ENCODE measurements around the gene ADA. TPM values are rescaled to one million over a fixed set of nuclear protein-coding genes. Genes with fewer than 3 reads are reported as not detected.
A peak's percentile ranks its signal among the peaks of the same experiment; 100 is the strongest.

The ADA gene
- total RNA-seq, 1 donor from 2014 or later: 8.2 TPM

DNA sequence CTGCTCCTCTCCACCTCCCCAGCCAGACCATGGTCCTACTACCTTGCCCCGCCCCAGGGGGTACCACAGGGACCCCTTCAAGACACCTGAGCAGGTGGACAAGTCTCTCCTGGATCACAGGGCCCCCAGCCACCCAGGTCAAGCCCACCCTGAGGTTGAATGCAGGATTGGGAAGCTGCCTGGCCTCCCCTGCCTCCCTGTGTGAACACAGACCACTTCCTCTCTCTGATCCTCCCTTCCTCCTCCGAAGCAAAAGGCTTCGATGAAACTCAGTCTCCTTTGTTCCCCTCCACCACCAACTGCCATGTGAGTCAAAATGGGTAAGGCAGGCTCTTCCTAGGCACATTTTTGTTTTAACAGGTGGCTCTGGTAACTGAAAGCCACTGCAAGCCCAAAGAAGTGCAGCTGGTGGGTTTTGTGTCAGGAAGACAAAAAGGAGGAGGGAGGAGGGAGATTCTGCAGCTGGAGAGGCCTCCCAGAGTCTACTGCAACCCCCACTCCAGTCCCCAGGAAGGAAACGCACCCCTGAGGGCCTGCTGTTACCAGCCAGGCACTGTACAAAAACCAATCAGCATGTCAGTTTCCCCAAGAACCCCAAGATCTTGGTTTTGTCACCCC lies 5.4 kb downstream of the ADA start:
- no peak for DNase-seq (ENCODE audit: low read depth, low spot score)

DNA sequence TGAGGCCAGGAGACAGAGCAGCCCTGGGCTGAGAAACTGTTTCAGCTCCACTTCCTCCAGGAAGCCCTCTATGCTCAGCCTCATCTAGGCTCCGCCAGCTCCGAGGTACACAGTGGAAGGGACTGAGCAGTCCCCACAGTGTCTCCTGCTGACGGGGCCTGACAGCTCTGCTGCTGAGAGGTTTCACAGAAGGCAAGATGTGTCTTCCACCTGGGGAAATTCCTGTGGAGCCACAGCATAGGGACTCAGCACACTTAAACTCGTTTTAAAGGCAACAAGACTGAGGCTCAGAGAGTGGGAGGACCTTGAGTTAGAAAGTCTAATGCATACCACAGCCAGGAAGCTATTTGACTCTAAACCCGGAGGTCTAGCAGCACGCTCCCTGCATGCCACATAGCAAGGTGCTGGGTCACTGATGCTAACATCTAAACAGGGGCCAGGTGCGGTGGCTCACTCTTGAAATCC lies 6.8 kb downstream of the ADA start:
- Mint-ChIP-seq H3K9me3 (no peaks in the 10 kb centered on the region), H3K27ac (ENCODE audit: unreplicated experiment) (no peak overlapping the region), H3K36me3 (ENCODE audit: low read depth) (peaks cover under 1% of the 10 kb centered on the region), H3K4me3 (no peak overlapping the region), H3K27me3 (ENCODE audit: low read depth) (peaks cover 2% of the 10 kb centered on the region), H3K4me1 (peaks cover 44% of the 10 kb centered on the region)
- TF ChIP-seq, protein P1, sequence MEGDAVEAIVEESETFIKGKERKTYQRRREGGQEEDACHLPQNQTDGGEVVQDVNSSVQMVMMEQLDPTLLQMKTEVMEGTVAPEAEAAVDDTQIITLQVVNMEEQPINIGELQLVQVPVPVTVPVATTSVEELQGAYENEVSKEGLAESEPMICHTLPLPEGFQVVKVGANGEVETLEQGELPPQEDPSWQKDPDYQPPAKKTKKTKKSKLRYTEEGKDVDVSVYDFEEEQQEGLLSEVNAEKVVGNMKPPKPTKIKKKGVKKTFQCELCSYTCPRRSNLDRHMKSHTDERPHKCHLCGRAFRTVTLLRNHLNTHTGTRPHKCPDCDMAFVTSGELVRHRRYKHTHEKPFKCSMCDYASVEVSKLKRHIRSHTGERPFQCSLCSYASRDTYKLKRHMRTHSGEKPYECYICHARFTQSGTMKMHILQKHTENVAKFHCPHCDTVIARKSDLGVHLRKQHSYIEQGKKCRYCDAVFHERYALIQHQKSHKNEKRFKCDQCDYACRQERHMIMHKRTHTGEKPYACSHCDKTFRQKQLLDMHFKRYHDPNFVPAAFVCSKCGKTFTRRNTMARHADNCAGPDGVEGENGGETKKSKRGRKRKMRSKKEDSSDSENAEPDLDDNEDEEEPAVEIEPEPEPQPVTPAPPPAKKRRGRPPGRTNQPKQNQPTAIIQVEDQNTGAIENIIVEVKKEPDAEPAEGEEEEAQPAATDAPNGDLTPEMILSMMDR (conservative IDR thresholded peaks at IDR 0.05): no peak
- DNase-seq (ENCODE audit: low read depth, low spot score): no peak

More for the DNA sequence above, 5.4 kb downstream of the ADA start:
- peaks cover 2% of the 10 kb centered on the region for H3K27me3 Mint-ChIP-seq (ENCODE audit: low read depth)
- H3K9me3 Mint-ChIP-seq: no peaks in the 10 kb centered on the region
- H3K36me3 Mint-ChIP-seq (ENCODE audit: low read depth): no peaks in the 10 kb centered on the region
- H3K4me1 Mint-ChIP-seq: peaks cover 43% of the 10 kb centered on the region
- H3K4me3 Mint-ChIP-seq: peak overlapping the region; percentile 36
- TF ChIP-seq, protein P1 (conservative IDR thresholded peaks at IDR 0.05): no peak
- H3K27ac Mint-ChIP-seq (ENCODE audit: unreplicated experiment): peak overlapping the region; percentile 53

DNA sequence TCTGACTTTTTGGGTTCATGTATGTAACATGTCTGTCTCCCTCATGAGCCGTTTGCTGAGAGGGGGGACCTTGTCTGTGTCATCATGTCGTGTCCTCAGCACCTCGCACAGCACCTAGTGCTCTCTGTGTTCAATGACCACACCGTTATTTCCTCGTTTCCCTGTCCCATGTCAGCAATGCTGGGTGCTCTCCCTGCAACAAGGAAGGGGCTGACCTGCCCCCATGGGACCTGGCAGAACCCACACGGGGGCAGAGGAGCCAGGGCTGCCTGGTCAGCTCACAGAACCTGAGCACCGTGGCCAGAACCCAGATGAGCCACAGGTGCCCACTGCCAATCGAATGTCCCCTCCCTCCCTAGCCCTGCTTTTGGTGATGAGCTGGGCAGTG lies 7.3 kb downstream of the ADA start:
- peaks cover 42% of the 10 kb centered on the region for H3K4me1 Mint-ChIP-seq
- TF ChIP-seq, protein P1 (conservative IDR thresholded peaks at IDR 0.05): no peak
- peaks cover 2% of the 10 kb centered on the region for H3K36me3 Mint-ChIP-seq (ENCODE audit: low read depth)
- no peaks in the 10 kb centered on the region for H3K9me3 Mint-ChIP-seq
- H3K4me3 Mint-ChIP-seq: no peak overlapping the region
- DNase-seq (ENCODE audit: low read depth, low spot score): no peak
- H3K27me3 Mint-ChIP-seq (ENCODE audit: low read depth): peaks cover under 1% of the 10 kb centered on the region
- peak overlapping the region; percentile 71 for H3K27ac Mint-ChIP-seq (ENCODE audit: unreplicated experiment)

DNA sequence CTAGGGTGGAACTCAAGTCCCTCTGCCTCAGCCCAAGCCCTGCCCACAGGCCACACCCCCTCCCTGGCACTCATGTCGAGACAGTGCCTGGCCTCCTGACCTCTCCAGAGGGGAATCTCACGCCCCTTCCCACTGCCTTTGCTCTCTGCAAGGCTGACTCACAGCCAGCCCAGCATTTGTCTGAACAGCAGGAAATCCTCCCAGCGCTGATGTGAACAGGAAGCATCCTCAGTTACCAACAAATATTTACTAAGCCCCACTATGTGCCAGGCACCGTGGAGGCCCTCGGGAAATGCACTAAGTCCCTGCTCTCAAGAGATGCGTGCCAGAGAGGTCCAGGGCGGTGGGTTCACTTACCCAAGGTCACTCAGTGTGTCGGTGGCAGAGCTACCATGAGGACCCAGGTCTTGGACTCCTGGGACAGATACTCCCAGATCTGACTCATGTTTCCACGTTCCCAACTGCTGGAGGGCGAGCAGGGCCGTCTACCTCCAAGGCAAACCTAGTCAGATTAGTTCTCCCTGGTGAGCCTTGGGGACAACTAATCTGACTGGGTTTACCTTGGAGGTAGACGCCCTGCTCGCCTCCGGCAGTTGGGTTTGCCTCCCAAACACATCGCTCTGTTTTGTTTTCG lies 7.8 kb downstream of the ADA start:
- no peaks in the 10 kb centered on the region for H3K27me3 Mint-ChIP-seq (ENCODE audit: low read depth)
- peaks cover 44% of the 10 kb centered on the region for H3K4me1 Mint-ChIP-seq
- DNase-seq (ENCODE audit: low read depth, low spot score): no peak
- H3K36me3 Mint-ChIP-seq (ENCODE audit: low read depth): peaks cover 2% of the 10 kb centered on the region
- no peak overlapping the region for H3K4me3 Mint-ChIP-seq
- no peaks in the 10 kb centered on the region for H3K9me3 Mint-ChIP-seq
- H3K27ac Mint-ChIP-seq (ENCODE audit: unreplicated experiment): no peak overlapping the region
- TF ChIP-seq, protein P1 (conservative IDR thresholded peaks at IDR 0.05): no peak

DNA sequence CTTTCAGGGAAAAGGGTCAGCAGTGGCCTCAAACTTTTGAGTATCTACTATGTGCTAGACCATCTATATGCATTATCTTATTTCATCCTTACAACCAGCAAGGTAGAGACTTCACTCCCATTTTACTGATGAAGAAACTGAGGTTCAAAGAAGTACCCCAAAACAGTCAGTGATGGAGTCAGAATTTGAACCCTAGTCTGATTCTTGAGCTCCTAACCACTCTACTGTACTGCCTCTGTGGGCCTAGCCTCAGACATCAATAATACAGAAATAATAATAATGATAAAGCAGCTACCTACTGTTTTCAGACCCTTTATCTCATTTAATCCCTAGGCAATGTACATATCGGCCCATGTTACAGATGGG lies 8.4 kb downstream of the ADA start:
- Mint-ChIP-seq H3K4me3 (no peak overlapping the region), H3K27ac (ENCODE audit: unreplicated experiment) (no peak overlapping the region), H3K27me3 (ENCODE audit: low read depth) (no peaks in the 10 kb centered on the region), H3K9me3 (no peaks in the 10 kb centered on the region), H3K36me3 (ENCODE audit: low read depth) (peaks cover 2% of the 10 kb centered on the region), H3K4me1 (peaks cover 47% of the 10 kb centered on the region)
- TF ChIP-seq, protein P1 (conservative IDR thresholded peaks at IDR 0.05): no peak
- DNase-seq (ENCODE audit: low read depth, low spot score): no peak
